ENCODE data around the gene C19orf12.

C19orf12 gene

GRCh38 chr19:29694669-29695627 is 20.1 kb downstream of the C19orf12 start:
- DNase-seq: peak; percentile 88

GRCh38 chr19:29694161-29694560 is 20.9 kb downstream of the C19orf12 start:
- DNase-seq: no peak

GRCh38 chr19:29690842-29691241 is 24.2 kb downstream of the C19orf12 start:
- peak; percentile 89 for DNase-seq

GRCh38 chr19:29687897-29688728 is 26.9 kb downstream of the C19orf12 start:
- peak; percentile 57 for DNase-seq

GRCh38 chr19:29687244-29687896 is 27.7 kb downstream of the C19orf12 start:
- DNase-seq: no peak

GRCh38 chr19:29686285-29686805 is 28.7 kb downstream of the C19orf12 start:
- no peak for DNase-seq

- DNase-seq: no peak
Observed at GRCh38 chr19:29685326-29685725, 29.7 kb downstream of the C19orf12 start.

- no peak for DNase-seq
Observed at GRCh38 chr19:29683009-29683408, 32.1 kb downstream of the C19orf12 start.

GRCh38 chr19:29682236-29682895 is 32.7 kb downstream of the C19orf12 start:
- no peak for DNase-seq

GRCh38 chr19:29681422-29682235 is 33.4 kb downstream of the C19orf12 start:
- DNase-seq: no peak

GRCh38 chr19:29680937-29681336 is 34.1 kb downstream of the C19orf12 start:
- DNase-seq: no peak

- peak; percentile 59 for DNase-seq
Observed at GRCh38 chr19:29680447-29680846, 34.6 kb downstream of the C19orf12 start.

- no peak for DNase-seq
Observed at GRCh38 chr19:29679598-29680210, 35.4 kb downstream of the C19orf12 start.

- DNase-seq: no peak
Observed at GRCh38 chr19:29678484-29679106, 36.5 kb downstream of the C19orf12 start.

- no peak for DNase-seq
Observed at GRCh38 chr19:29677001-29677817, 37.9 kb downstream of the C19orf12 start.

GRCh38 chr19:29676586-29676985 is 38.5 kb downstream of the C19orf12 start:
- DNase-seq: no peak

GRCh38 chr19:29675650-29676186 is 39.3 kb downstream of the C19orf12 start:
- DNase-seq: no peak

- no peak for DNase-seq
Observed at GRCh38 chr19:29675120-29675649, 39.9 kb downstream of the C19orf12 start.

Data from hematopoietic multipotent progenitor cell treated with erythropoietin and hydrocortisone succinate and interleukin-3 and kit ligand, for 6 days (in vitro differentiated cells).